Airway epithelial cell (primary cell): Measurements from ENCODE around the gene STX12. TPM values are rescaled to one million over a fixed set of nuclear protein-coding genes. Genes with fewer than 3 reads are reported as not detected.

ENCODE experiments used
- total RNA-seq: library from RNA; depleted of rRNA; stranded (reverse); fragments of >200 nt; gene quantifications from 2 replicates; pipeline ENCODE4 v1.2.3, GENCODE V29; 2015

Gene STX12
- total RNA-seq = 30.5 and 35.0 TPM in 2 replicates

DNA sequence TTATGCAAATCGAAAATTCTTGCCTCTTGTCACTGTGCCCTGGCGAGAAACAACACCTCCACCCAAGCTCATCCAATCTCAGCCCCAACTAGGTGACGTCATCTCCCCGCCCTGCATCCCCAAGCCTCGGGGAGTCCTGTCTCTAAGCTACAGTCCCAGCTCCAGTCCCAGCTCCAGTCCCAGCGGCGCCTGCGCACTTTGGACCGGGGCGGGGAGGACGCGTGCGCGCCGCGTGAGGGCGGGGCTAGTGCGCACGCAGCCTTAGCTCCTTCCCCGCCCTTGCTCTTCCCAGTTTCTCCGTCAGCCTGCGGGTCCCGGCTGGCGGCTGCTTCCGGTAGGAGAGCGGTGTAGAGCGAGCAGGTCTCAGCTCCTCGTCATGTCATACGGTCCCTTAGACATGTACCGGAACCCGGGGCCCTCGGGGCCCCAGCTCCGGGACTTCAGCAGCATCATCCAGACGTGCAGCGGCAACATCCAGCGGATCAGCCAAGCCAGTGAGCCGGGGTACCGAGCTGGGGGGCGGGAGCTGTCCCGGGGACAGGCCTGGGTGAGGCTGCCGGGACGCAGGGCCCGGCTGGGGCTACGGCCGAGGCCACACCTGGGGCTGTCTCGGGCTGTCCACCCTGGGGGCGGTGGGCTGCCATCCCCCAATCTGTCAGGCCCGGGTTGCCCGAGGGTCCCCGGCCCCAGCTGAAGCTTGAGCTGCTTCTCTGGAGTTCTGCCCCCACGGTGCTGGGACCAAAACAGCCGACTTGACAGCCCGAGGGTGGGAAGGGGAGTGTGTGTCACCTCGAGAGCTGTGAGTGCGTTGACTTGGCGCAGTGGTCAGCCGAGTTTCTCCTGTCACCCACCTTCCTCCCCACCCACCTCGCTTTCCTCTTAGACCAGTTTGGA lies at the start of gene STX12:
STX12 (plus strand) TSS at position 288 of the 894 bp plus-strand sequence; CDS start at position 377, 89 bp downstream.

DNA sequence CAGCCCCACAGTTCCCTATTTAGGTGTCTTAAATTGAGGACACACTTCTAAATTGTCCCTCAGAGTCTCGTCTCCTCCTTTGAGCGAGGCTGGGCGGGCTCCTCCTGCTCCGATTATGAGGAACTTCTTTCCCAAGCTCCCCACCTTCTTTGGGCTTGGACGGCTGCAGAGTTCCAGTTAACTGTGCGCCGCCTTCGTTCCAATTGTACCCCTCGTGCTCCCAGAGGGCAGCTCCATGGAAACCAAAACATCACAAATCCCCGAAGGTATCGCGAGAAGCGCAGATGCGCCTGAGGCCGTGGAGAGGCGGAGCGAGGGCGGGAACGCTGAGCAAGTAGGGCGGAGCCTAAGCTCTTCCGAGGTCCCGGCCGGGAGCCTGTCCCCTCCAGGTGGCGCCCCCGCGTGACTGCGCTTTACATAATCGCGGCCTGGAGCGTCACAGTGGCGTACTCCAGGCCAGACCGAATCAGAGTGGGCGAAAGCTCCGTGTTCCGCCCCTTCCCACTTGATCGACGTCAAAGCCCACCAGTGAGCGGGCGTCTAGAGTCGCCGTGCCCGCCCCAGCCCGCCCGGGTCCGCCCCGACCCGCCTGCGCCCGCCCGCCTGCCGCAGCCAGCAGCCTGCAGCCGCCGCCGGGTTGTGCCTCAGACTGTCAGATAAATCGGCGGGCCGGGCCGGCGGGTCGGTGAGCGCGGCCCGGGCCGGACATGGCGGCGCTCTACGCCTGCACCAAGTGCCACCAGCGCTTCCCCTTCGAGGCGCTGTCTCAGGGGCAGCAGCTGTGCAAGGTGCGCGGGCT lies 47.4 kb upstream of the STX12 start, which contains the start of gene FAM76A:
FAM76A (plus strand) TSS at position 588 of the 799 bp plus-strand sequence; CDS start at position 708, 120 bp downstream.

DNA sequence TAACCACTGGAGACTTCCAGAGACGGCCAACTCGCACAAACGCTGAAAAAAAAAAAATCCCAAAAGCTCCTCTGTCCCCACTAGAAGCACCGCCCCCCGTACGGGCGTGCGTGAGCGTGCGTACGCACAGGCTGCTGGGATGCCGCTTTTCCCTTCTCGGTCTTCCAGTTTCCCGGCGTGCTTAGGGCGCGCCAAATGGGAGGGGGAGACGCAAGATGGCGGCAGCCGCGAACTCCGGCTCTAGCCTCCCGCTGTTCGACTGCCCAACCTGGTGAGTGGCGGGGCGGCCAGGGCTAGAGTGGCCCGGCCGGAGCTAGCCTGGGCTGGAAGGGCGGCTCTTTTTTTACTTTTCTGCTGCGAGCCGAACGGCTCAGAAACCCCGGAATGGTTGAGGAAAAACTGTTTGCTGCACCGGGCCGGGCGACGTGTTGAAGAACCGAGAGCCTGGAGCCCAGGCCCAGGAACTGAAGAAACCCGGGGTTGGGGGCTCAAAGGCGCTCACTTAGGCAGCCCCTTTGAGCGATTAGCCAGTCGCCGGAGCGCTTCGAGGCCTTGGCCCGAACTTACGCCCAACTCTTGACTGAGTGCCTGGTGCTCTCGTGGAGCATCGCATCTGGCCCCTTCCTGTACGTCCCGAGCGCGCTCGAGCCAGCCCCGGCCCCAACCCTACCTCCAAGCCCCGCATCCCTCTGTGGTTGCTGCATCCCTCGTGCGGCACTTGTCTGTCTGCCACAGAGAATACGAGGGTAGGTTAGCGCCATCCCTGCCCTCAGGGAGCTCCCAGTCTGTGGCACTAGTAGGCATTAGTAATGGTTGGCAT lies 57.8 kb downstream of the STX12 start, which contains the start of gene PPP1R8:
PPP1R8 (plus strand) TSS at position 162 of the 820 bp plus-strand sequence; CDS start at position 216, 54 bp downstream.

DNA sequence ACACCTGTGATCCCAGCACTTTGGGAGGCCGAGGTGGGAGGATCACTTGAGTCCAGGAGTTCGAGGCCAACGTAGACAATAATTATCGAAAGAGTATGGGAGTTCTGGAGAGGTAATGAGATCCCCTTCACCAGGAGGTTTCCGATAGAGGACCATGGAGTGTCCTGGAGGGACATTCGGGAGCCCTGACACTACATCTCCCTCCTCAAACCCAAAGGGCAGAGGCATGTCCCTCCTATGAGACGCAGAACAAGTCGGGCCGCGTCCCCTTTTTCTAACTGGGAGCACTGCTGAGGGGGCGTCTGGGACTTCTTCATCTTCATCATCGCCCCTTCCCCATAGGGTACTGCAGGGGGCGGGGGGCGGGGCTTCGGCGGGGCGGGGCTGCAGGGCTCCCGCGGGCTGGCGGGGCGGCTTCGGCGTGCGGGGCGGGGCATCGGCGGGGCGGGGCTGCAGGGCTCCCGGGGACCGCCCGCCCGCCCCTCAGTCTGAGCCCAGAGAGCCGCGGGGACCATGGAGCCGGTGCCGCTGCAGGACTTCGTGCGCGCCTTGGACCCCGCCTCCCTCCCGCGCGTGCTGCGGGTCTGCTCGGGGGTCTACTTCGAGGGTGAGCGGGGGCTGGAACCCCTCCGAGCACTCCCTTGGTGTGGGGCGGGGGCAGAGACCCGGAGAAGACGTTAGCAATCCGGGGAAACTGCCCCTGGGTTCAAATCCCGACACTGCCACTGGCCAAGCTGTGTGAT lies 99.2 kb downstream of the STX12 start, which contains the start of gene THEMIS2:
THEMIS2 (plus strand) TSS at position 486 of the 743 bp plus-strand sequence; CDS start at position 514, 28 bp downstream.

Other genes starting within 250 kb of the STX12 start
- 24.5 and 37.7 TPM in 2 replicates for gene AHDC1, start 169.1 kb upstream of the STX12 start, total RNA-seq
- gene FGR, start 138.0 kb upstream of the STX12 start, total RNA-seq = not detected in 2 replicates
- gene IFI6, start 101.0 kb upstream of the STX12 start, total RNA-seq = 5.1 and 7.6 TPM in 2 replicates
- 6.3 and 9.8 TPM in 2 replicates for gene FAM76A, start 47.3 kb upstream of the STX12 start, total RNA-seq
- gene PPP1R8, start 57.6 kb downstream of the STX12 start, total RNA-seq = 32.8 and 33.2 TPM in 2 replicates
- gene THEMIS2, start 99.3 kb downstream of the STX12 start, total RNA-seq = 6.8 and 8.8 TPM in 2 replicates
- gene RPA2, start 141.4 kb downstream of the STX12 start, total RNA-seq = 25.4 and 38.7 TPM in 2 replicates
- 3.7 and 4.4 TPM in 2 replicates for gene SMPDL3B, start 161.8 kb downstream of the STX12 start, total RNA-seq
- 5.9 and 7.3 TPM in 2 replicates for gene XKR8, start 186.8 kb downstream of the STX12 start, total RNA-seq